ENCODE data around the gene ZBTB25.

ZBTB25 gene

DNA sequence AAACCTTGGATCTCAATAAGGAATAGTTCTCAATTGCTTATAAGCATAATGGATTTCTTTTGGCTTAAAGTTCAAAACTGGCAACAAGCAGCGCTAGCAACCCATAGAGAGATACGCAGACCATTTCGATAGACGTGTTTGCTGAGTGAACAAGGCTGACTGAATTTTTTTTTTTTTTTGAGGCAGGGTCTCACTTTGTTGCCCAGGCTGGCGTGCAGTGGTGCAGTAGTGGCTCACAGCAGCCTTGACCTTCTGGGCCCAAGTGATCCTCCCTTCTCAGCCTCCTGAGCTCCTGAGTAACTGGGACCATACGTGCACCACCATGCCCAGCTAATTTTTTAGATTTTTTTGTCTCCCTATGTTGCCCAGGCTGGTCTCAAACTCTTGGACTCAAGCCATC is 39.8 kb downstream of the ZBTB25 start:
- Histone ChIP-seq H3K36me3 (ENCODE audit: insufficient read depth, insufficient read length, low read length) (peaks cover 27% of the 10 kb centered on the region), H3K9me3 (ENCODE audit: insufficient read depth, low read length) (no peaks in the 10 kb centered on the region), H3K4me1 (ENCODE audit: insufficient read depth, insufficient read length) (no peaks in the 10 kb centered on the region), H3K4me3 (ENCODE audit: insufficient read length, low read depth) (no peak overlapping the region), H3K27me3 (ENCODE audit: insufficient read depth, insufficient read length) (no peaks in the 10 kb centered on the region), H3K9ac (ENCODE audit: insufficient read length, low read depth) (no peak overlapping the region)
- DNase-seq (ENCODE audit: low read depth, low spot score): no peak
- TF ChIP-seq ZNF274 (IDR thresholded peaks at IDR 0.05; ENCODE audit: low read depth, low read length) (no peak), SUZ12 (IDR thresholded peaks at IDR 0.05; ENCODE audit: extremely low read depth, insufficient read depth, insufficient read length) (no peak), YY1 (IDR thresholded peaks at IDR 0.05; ENCODE audit: insufficient read depth, insufficient read length) (no peak)

DNA sequence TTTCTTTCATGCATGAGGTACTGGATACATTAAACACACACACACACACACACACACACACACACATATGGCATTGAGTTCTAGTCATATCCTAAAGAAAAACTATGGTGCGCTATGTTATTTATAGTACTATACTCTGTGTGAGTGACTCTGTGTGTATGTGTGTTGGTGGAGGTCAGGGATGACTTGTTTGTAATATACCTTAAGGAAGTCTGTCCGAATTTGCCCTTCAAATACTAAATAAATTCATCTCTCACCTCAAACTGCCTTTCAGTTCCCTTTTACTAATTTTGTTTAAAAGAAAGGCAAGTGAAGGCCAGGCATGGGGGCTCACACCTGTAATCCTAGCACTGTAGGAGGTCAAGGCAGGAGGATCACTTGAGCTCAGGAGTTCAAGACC is 40.4 kb downstream of the ZBTB25 start:
- DNase-seq (ENCODE audit: low read depth, low spot score): no peak

DNA sequence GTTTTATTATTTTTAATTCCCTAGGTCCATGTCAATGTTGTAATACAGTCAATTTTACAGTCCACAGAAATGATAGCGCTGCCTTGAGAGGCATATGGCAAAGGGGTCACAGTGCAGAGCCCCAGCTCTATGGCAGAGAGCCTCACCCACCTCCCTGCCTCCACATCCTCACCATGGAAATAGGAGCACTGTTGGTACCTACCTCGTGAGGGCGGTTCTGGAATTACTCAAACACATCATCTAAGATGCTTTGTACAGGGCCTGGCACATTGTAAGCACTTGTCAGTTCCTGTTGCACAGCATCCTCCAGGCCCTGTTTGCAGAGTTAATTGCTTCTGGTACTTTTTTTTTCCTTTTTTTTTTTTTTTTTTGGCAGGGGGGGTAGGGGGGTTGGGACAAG is 42.4 kb downstream of the ZBTB25 start:
- H3K4me3 ChIP-seq (ENCODE audit: insufficient read length, low read depth): no peak overlapping the region
- no peaks in the 10 kb centered on the region for H3K4me1 ChIP-seq (ENCODE audit: insufficient read depth, insufficient read length)
- peaks cover 46% of the 10 kb centered on the region for H3K36me3 ChIP-seq (ENCODE audit: insufficient read depth, insufficient read length, low read length)
- DNase-seq (ENCODE audit: low read depth, low spot score): no peak
- no peak for TF ChIP-seq YY1 (IDR thresholded peaks at IDR 0.05; ENCODE audit: insufficient read depth, insufficient read length)
- TF ChIP-seq ZNF274 (IDR thresholded peaks at IDR 0.05; ENCODE audit: low read depth, low read length): no peak
- TF ChIP-seq SUZ12 (IDR thresholded peaks at IDR 0.05; ENCODE audit: extremely low read depth, insufficient read depth, insufficient read length): no peak
- H3K9me3 ChIP-seq (ENCODE audit: insufficient read depth, low read length): no peaks in the 10 kb centered on the region
- no peak overlapping the region for H3K9ac ChIP-seq (ENCODE audit: insufficient read length, low read depth)
- H3K27me3 ChIP-seq (ENCODE audit: insufficient read depth, insufficient read length): no peaks in the 10 kb centered on the region

More for the DNA sequence above, 40.4 kb downstream of the ZBTB25 start:
- TF ChIP-seq SUZ12 (IDR thresholded peaks at IDR 0.05; ENCODE audit: extremely low read depth, insufficient read depth, insufficient read length) (no peak), ZNF274 (IDR thresholded peaks at IDR 0.05; ENCODE audit: low read depth, low read length) (no peak), YY1 (IDR thresholded peaks at IDR 0.05; ENCODE audit: insufficient read depth, insufficient read length) (no peak)
- no peaks in the 10 kb centered on the region for H3K4me1 ChIP-seq (ENCODE audit: insufficient read depth, insufficient read length)
- no peak overlapping the region for H3K9ac ChIP-seq (ENCODE audit: insufficient read length, low read depth)
- H3K4me3 ChIP-seq (ENCODE audit: insufficient read length, low read depth): no peak overlapping the region
- no peaks in the 10 kb centered on the region for H3K9me3 ChIP-seq (ENCODE audit: insufficient read depth, low read length)
- H3K36me3 ChIP-seq (ENCODE audit: insufficient read depth, insufficient read length, low read length): peaks cover 34% of the 10 kb centered on the region
- no peaks in the 10 kb centered on the region for H3K27me3 ChIP-seq (ENCODE audit: insufficient read depth, insufficient read length)

GRCh38 chr14:64459405-64460136 is 44.1 kb downstream of the ZBTB25 start:
- no peak for TF ChIP-seq SUZ12 (IDR thresholded peaks at IDR 0.05; ENCODE audit: extremely low read depth, insufficient read depth, insufficient read length)
- Histone ChIP-seq H3K36me3 (ENCODE audit: insufficient read depth, insufficient read length, low read length) (peaks cover 62% of the 10 kb centered on the region), H3K9me3 (ENCODE audit: insufficient read depth, low read length) (no peaks in the 10 kb centered on the region), H3K4me1 (ENCODE audit: insufficient read depth, insufficient read length) (no peaks in the 10 kb centered on the region), H3K27me3 (ENCODE audit: insufficient read depth, insufficient read length) (no peaks in the 10 kb centered on the region), H3K4me3 (ENCODE audit: insufficient read length, low read depth) (no peak overlapping the region), H3K9ac (ENCODE audit: insufficient read length, low read depth) (no peak overlapping the region)
- no peak for DNase-seq (ENCODE audit: low read depth, low spot score)

DNA sequence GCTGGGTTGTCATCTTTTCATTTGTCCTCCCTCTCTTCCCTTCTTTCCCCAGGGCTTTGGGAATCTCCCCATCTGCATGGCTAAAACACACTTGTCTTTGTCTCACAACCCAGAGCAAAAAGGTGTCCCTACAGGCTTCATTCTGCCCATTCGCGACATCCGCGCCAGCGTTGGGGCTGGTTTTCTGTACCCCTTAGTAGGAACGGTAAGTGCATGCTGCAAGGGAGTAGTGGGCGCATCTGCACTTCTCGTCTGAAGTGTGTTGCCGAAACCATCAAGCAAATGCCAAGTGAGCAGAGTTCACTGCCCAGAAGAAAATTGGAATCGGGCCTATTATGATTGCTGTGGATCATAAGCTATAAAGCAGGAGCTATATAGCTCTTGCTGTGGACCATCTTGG is 49.0 kb downstream of the ZBTB25 start:
- Histone ChIP-seq H3K4me3 (ENCODE audit: insufficient read length, low read depth) (no peak overlapping the region), H3K36me3 (ENCODE audit: insufficient read depth, insufficient read length, low read length) (peaks cover 79% of the 10 kb centered on the region), H3K27me3 (ENCODE audit: insufficient read depth, insufficient read length) (no peaks in the 10 kb centered on the region), H3K9ac (ENCODE audit: insufficient read length, low read depth) (no peak overlapping the region), H3K9me3 (ENCODE audit: insufficient read depth, low read length) (no peaks in the 10 kb centered on the region), H3K4me1 (ENCODE audit: insufficient read depth, insufficient read length) (no peaks in the 10 kb centered on the region)
- DNase-seq (ENCODE audit: low read depth, low spot score): no peak
- TF ChIP-seq ZNF274 (IDR thresholded peaks at IDR 0.05; ENCODE audit: low read depth, low read length): no peak
- no peak for TF ChIP-seq YY1 (IDR thresholded peaks at IDR 0.05; ENCODE audit: insufficient read depth, insufficient read length)
- no peak for TF ChIP-seq SUZ12 (IDR thresholded peaks at IDR 0.05; ENCODE audit: extremely low read depth, insufficient read depth, insufficient read length)

GRCh38 chr14:64450255-64450654 is 53.4 kb downstream of the ZBTB25 start:
- H3K27me3 ChIP-seq (ENCODE audit: insufficient read depth, insufficient read length): no peaks in the 10 kb centered on the region
- H3K4me3 ChIP-seq (ENCODE audit: insufficient read length, low read depth): no peak overlapping the region
- H3K36me3 ChIP-seq (ENCODE audit: insufficient read depth, insufficient read length, low read length): peaks cover 70% of the 10 kb centered on the region
- H3K4me1 ChIP-seq (ENCODE audit: insufficient read depth, insufficient read length): no peaks in the 10 kb centered on the region
- no peak for DNase-seq (ENCODE audit: low read depth, low spot score)
- no peak overlapping the region for H3K9ac ChIP-seq (ENCODE audit: insufficient read length, low read depth)
- TF ChIP-seq ZNF274 (IDR thresholded peaks at IDR 0.05; ENCODE audit: low read depth, low read length) (no peak), YY1 (IDR thresholded peaks at IDR 0.05; ENCODE audit: insufficient read depth, insufficient read length) (no peak), SUZ12 (IDR thresholded peaks at IDR 0.05; ENCODE audit: extremely low read depth, insufficient read depth, insufficient read length) (no peak)
- H3K9me3 ChIP-seq (ENCODE audit: insufficient read depth, low read length): no peaks in the 10 kb centered on the region

DNA sequence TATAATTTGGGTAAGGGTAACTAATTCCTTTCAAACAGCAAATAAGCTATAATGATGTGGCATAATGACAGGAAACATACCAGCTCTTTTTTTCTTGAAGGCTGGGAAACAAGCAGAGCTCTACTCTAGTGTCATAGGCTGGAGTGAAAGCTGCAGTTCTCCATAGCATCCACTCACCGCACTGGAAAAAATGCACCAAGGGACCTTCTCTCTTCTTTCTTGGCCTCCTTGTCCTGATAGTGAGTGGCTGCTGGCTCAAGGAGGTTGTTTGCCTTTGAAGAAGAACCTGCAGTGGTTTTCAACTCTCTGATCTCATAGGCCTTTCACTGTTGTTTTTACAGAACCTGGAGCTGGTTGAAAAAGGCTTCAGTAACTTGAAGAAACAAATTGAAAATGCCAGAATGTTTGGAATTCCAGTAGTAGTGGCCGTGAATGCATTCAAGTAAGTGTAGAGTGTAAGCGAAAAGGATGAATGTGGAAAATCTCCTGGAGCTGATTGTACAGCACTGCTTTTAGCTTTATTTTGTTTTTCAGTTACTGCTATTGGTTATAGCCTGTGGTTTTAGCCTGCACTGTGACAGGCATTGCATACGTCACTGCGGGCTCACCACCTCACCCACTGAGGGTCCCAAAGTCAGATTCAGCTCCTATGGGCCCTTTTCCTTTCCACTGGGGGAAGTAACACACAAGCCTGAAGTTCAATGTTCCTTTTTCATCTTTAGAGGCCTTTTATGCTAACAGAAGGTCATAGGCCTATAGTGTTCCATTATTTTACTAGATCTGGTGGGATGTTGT is 55.6 kb downstream of the ZBTB25 start:
- no peak overlapping the region for H3K9ac ChIP-seq (ENCODE audit: insufficient read length, low read depth)
- H3K4me1 ChIP-seq (ENCODE audit: insufficient read depth, insufficient read length): no peaks in the 10 kb centered on the region
- H3K27me3 ChIP-seq (ENCODE audit: insufficient read depth, insufficient read length): no peaks in the 10 kb centered on the region
- H3K36me3 ChIP-seq (ENCODE audit: insufficient read depth, insufficient read length, low read length): peaks cover 72% of the 10 kb centered on the region
- TF ChIP-seq YY1 (IDR thresholded peaks at IDR 0.05; ENCODE audit: insufficient read depth, insufficient read length) (no peak), SUZ12 (IDR thresholded peaks at IDR 0.05; ENCODE audit: extremely low read depth, insufficient read depth, insufficient read length) (no peak), ZNF274 (IDR thresholded peaks at IDR 0.05; ENCODE audit: low read depth, low read length) (no peak)
- no peaks in the 10 kb centered on the region for H3K9me3 ChIP-seq (ENCODE audit: insufficient read depth, low read length)
- H3K4me3 ChIP-seq (ENCODE audit: insufficient read length, low read depth): no peak overlapping the region
- DNase-seq (ENCODE audit: low read depth, low spot score): no peak

Measured in NT2/D1 (cell line).